IMR-90 (cell line): ENCODE measurements around the gene CCDC71. TPM values are rescaled to one million over a fixed set of nuclear protein-coding genes. Genes with fewer than 3 reads are reported as not detected.

Experiments used
- ATAC-seq: fragments of 200-7000 bp; cut with Tn5 transposase; 2 replicates; pipeline ENCODE4 v1.9.1; 2020; ENCODE audit warnings: low read depth, mild to moderate bottlenecking, moderate library complexity
- BruUV-seq: library from RNA; stranded (reverse); fragments of 400-500 nt; replicated peaks from 2 replicates; lab custom pipeline; 2021; lab: Mats Ljungman, UMichigan
- CTCF ChIA-PET: fragments of 300-600 bp; formaldehyde crosslinking; extraction: SDS; loops from one replicate; lab custom pipeline; 2021; ENCODE audit warnings: antibody characterized with exemption; lab: Yijun Ruan, JAX
- POLR2A ChIA-PET: fragments of 300-600 bp; sonication (Branson Sonifier 250); formaldehyde crosslinking; loops from one replicate; lab custom pipeline; 2022; ENCODE audit warnings: antibody characterized with exemption; ENCODE audit not compliant: unreplicated experiment; lab: Charles Lee
- DNase-seq: peaks from one replicate; pipeline ENCODE4 v3.0.0; 2013
- H2AFZ ChIP-seq: replicated peaks from 2 replicates; pipeline ENCODE3; 2013; ENCODE audit warnings: low read length, mild to moderate bottlenecking; ENCODE audit not compliant: poor library complexity
- H2AK5ac ChIP-seq: 2 replicates; pipeline ENCODE4 v1.6.1; 2013; ENCODE audit warnings: low read depth, low read length, inconsistent platforms
- H2AK9ac ChIP-seq: replicated peaks from 2 replicates; pipeline ENCODE3; 2013; ENCODE audit warnings: mild to moderate bottlenecking, low read depth, low read length, moderate library complexity; ENCODE audit not compliant: poor library complexity
- H2BK120ac ChIP-seq: 2 replicates; pipeline ENCODE4 v1.6.1; 2013; ENCODE audit warnings: low read depth, low read length, inconsistent platforms
- H2BK15ac ChIP-seq: 3 replicates; pipeline ENCODE4 v1.6.1; 2013; ENCODE audit warnings: low read depth, low read length, inconsistent platforms
- H2BK20ac ChIP-seq: 2 replicates; pipeline ENCODE4 v1.6.1; 2013; ENCODE audit warnings: low read depth, mild to moderate bottlenecking, inconsistent platforms, low read length, moderate library complexity
- H2BK5ac ChIP-seq: 2 replicates; pipeline ENCODE4 v1.6.1; 2013; ENCODE audit warnings: mild to moderate bottlenecking, low read depth, low read length, inconsistent platforms; ENCODE audit not compliant: poor library complexity, severe bottlenecking
- H3K14ac ChIP-seq: replicated peaks from 2 replicates; pipeline ENCODE4 v1.6.1; 2013; ENCODE audit warnings: low read depth, low read length, inconsistent platforms
- H3K18ac ChIP-seq: 2 replicates; pipeline ENCODE4 v1.6.1; 2013; ENCODE audit warnings: low read depth, low read length, control low read depth
- H3K23ac ChIP-seq: 2 replicates; pipeline ENCODE4 v1.6.1; 2013; ENCODE audit warnings: low read depth, low read length, inconsistent platforms
- H3K27ac ChIP-seq: 2 replicates; pipeline ENCODE4 v1.5.1; 2013; ENCODE audit warnings: mild to moderate bottlenecking, control low read depth, low read length; ENCODE audit not compliant: insufficient read depth
- H3K27me3 ChIP-seq: 2 replicates; pipeline ENCODE4 v1.6.1; 2013; ENCODE audit warnings: low read length; ENCODE audit not compliant: control insufficient read depth, insufficient read depth
- H3K36me3 ChIP-seq: 2 replicates; pipeline ENCODE4 v1.6.1; 2013; ENCODE audit warnings: low read length, mixed read lengths; ENCODE audit not compliant: control insufficient read depth, insufficient read depth
- H3K4ac ChIP-seq: 2 replicates; pipeline ENCODE4 v1.6.1; 2013; ENCODE audit warnings: low read depth, low read length, inconsistent platforms
- H3K4me1 ChIP-seq: 2 replicates; pipeline ENCODE4 v1.6.1; 2013; ENCODE audit warnings: low read length, mixed read lengths; ENCODE audit not compliant: control insufficient read depth, insufficient read depth
- H3K4me2 ChIP-seq: 2 replicates; pipeline ENCODE4 v1.6.1; 2013; ENCODE audit warnings: low read depth, mild to moderate bottlenecking, control low read depth, low read length, moderate library complexity
- H3K4me3 ChIP-seq: 2 replicates; pipeline ENCODE4 v1.5.1; 2013; ENCODE audit warnings: low read depth, mild to moderate bottlenecking, control low read depth, low read length, moderate library complexity; ENCODE audit not compliant: insufficient read depth
- H3K56ac ChIP-seq: 2 replicates; pipeline ENCODE4 v1.6.1; 2013; ENCODE audit warnings: low read length, inconsistent platforms; ENCODE audit not compliant: insufficient read depth; ENCODE audit errors: extremely low read depth
- H3K79me1 ChIP-seq, 2 experiments: 2 replicates each; pipeline ENCODE4 v1.6.1; 2013; ENCODE audit warnings: low read length in 2 of 2, inconsistent platforms in 1 of 2, low read depth in 1 of 2
- H3K9ac ChIP-seq: 2 replicates; pipeline ENCODE4 v1.6.1; 2013; ENCODE audit warnings: low read depth, low read length, control low read depth
- H3K9me1 ChIP-seq: 2 replicates; pipeline ENCODE4 v1.6.1; 2013; ENCODE audit warnings: low read length, inconsistent platforms; ENCODE audit not compliant: insufficient read depth
- H3K9me3 ChIP-seq: 2 replicates; pipeline ENCODE4 v1.6.1; 2013; ENCODE audit warnings: low read length; ENCODE audit not compliant: control insufficient read depth, insufficient read depth
- H4K20me1 ChIP-seq: 2 replicates; pipeline ENCODE4 v1.6.1; 2013; ENCODE audit warnings: low read length, inconsistent platforms; ENCODE audit not compliant: insufficient read depth
- H4K5ac ChIP-seq: 2 replicates; pipeline ENCODE4 v1.6.1; 2013; ENCODE audit warnings: mild to moderate bottlenecking, low read depth, low read length, control low read depth
- H4K8ac ChIP-seq, 2 experiments: 2 replicates each; pipeline ENCODE4 v1.6.1; 2013; ENCODE audit warnings: low read depth in 2 of 2, low read length in 2 of 2, control low read depth in 1 of 2, inconsistent platforms in 1 of 2
- H4K91ac ChIP-seq: 2 replicates; pipeline ENCODE4 v1.6.1; 2013; ENCODE audit warnings: low read depth, low read length, inconsistent platforms; ENCODE audit not compliant: insufficient read depth
- CHD1 ChIP-seq: IDR thresholded peaks from 2 replicates; pipeline ENCODE4 v1.6.1; 2012; ENCODE audit warnings: low read depth, low read length, improper control_type of control experiment
- MAFK ChIP-seq: IDR thresholded peaks from 2 replicates; pipeline ENCODE4 v1.6.1; 2012; ENCODE audit warnings: low read depth, low read length, improper control_type of control experiment
- MAZ ChIP-seq: IDR thresholded peaks from 2 replicates; pipeline ENCODE4 v1.6.1; 2012; ENCODE audit warnings: low read depth, mild to moderate bottlenecking, low read length, improper control_type of control experiment, moderate library complexity, borderline replicate concordance
- RAD21 ChIP-seq: IDR thresholded peaks from 2 replicates; pipeline ENCODE4 v1.6.1; 2012; ENCODE audit warnings: low read length, improper control_type of control experiment
- SMC3 ChIP-seq: fragments of 150-350 bp; IDR thresholded peaks from 2 replicates; pipeline ENCODE4 v1.6.1; 2016; ENCODE audit warnings: low read depth, mild to moderate bottlenecking, antibody characterized with exemption, low read length, moderate library complexity
- WGBS, 2 experiments: methylation state at CpG; one replicate each; pipeline versions ENCODE4 v1.1.5 to v1.1.7; 2013; ENCODE audit warnings: missing lambda C conversion rate in 2 of 2; ENCODE audit not compliant: insufficient read length in 1 of 2; ENCODE audit errors: extremely low coverage in 2 of 2; 5-methylcytosine and 5-hydroxymethylcytosine counted together
- dilution Hi-C: fragments of 300-500 bp; cut with HindIII; formaldehyde crosslinking; loops from one replicate; pipeline ENCODE4 v1.14.3; 2018; ENCODE audit warnings: low sequenced_read_pairs; ENCODE audit not compliant: unreplicated experiment
- in situ Hi-C: fragments of 300-500 bp; cut with MboI; formaldehyde crosslinking; loops from 3 replicates; pipeline ENCODE4 v1.14.3; 2019; ENCODE audit warnings: low sequenced_read_pairs, inconsistent platforms, mixed read lengths
- intact Hi-C: fragments of 100-400 bp; cut with micrococcal nuclease; formaldehyde crosslinking; loops from 2 replicates; pipeline ENCODE4 v1.10.0; 2022
- polyA plus RNA-seq, 3 experiments: library from polyadenylated mRNA; depleted of rRNA; stranded (reverse); fragments of >200 nt; gene quantifications; 2 replicates each; pipeline ENCODE4 v1.2.3, GENCODE V29; 2012; ENCODE audit warnings: low replicate concordance in 1 of 3
- total RNA-seq: library from RNA; depleted of rRNA; stranded (reverse); fragments of >200 nt; gene quantifications from 2 replicates; pipeline ENCODE4 v1.2.3, GENCODE V29; 2012

The CCDC71 gene
- total and polyA plus RNA-seq, 2 of the 4 experiments (the other 2 are of a cell fraction): 29.4 to 35.9 TPM

DNA sequence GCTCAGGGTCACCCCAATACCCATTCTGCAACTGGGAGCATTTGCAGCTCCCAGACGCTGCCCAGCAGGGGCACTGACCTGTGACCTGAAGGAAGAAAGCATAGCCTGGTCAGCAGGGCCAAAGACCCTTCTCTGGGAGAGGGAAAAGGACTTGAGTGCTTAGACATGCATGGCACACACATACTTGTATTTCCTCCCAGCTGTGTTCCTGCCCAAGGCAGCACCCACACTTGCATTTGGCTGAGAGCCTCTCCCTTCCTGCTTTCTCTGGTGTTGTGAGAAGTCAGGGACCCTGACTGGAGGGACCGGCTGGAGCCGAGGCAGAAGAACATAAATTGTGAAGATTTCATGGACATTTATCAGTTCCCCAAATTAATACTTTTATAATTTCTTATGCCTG, 26.1 kb downstream of the CCDC71 start:
- no peak overlapping the region for H4K8ac ChIP-seq
- H2BK20ac ChIP-seq: no peak overlapping the region
- no peak overlapping the region for H3K4me2 ChIP-seq
- DNase-seq (no peak), ATAC-seq (no peak)
- in situ Hi-C loops (no loop called here), intact Hi-C loops (no loop called here), dilution Hi-C loops (no loop called here)
- no peak overlapping the region for H3K18ac ChIP-seq
- H3K23ac ChIP-seq: no peak overlapping the region
- no peak overlapping the region for H3K56ac ChIP-seq
- H2BK15ac ChIP-seq: no peak overlapping the region
- no peak overlapping the region for H2AK5ac ChIP-seq
- H2BK5ac ChIP-seq: no peak overlapping the region
- H3K4me1 ChIP-seq: no peaks in the 10 kb centered on the region
- peaks cover 7% of the 10 kb centered on the region for H3K27me3 ChIP-seq
- CTCF ChIA-PET: no interaction called here
- H3K9me1 ChIP-seq: peaks cover under 1% of the 10 kb centered on the region; the same call in 1 of the 2 replicates
- H2AK9ac ChIP-seq: peak overlapping the region; percentile 24
- no peak overlapping the region for H2BK120ac ChIP-seq
- H2AFZ ChIP-seq: peak overlapping the region; percentile 3
- no peaks in the 10 kb centered on the region for H3K36me3 ChIP-seq
- no peak overlapping the region for H3K4me3 ChIP-seq
- H3K4ac ChIP-seq: no peak overlapping the region
- POLR2A ChIA-PET: no interaction called here
- no peaks in the 10 kb centered on the region for H3K79me1 ChIP-seq
- H3K14ac ChIP-seq: no peak overlapping the region
- H4K20me1 ChIP-seq: no peaks in the 10 kb centered on the region
- TF ChIP-seq RAD21: no peak
- no peak for TF ChIP-seq MAFK
- TF ChIP-seq MAZ: no peak
- TF ChIP-seq CHD1: no peak
- TF ChIP-seq SMC3: no peak
- H3K27ac ChIP-seq: no peak overlapping the region
- H4K91ac ChIP-seq: no peak overlapping the region
- BruUV-seq: no TSS peak
- no CpG with 5 or more reads among the region's 3 CpGs for WGBS, 2 experiments
- H4K5ac ChIP-seq: no peak overlapping the region
- no peak overlapping the region for H3K9ac ChIP-seq
- peaks cover 6% of the 10 kb centered on the region for H3K9me3 ChIP-seq
